Right atrium auricular region (tissue), 2 donors: Measurements from ENCODE around the gene CADM2. TPM values are rescaled to one million over a fixed set of nuclear protein-coding genes. Genes with fewer than 3 reads are reported as not detected.

Experiments used
- DNase-seq: peaks from one replicate; pipeline ENCODE4 v3.0.0-alpha.2; 2019; ENCODE audit warnings: low spot score
- H3K27ac ChIP-seq, 2 donors: fragments of 200-600 bp; sonication (generic); 1 replicate in 1 of 2; 2 replicates in 1 of 2; pipeline ENCODE4 v1.5.1; 2016 to 2019
- H3K27me3 ChIP-seq, 2 donors: fragments of 200-600 bp; sonication (generic); one replicate each; pipeline versions ENCODE4 v1.5.1 to v1.6.0; 2017 to 2019
- H3K36me3 ChIP-seq: fragments of 200-600 bp; sonication (generic); one replicate; pipeline ENCODE4 v1.5.1; 2016
- H3K4me1 ChIP-seq, 2 donors: fragments of 200-600 bp; sonication (generic); one replicate each; pipeline versions ENCODE4 v1.5.1 to v1.6.0; 2017 to 2019
- H3K4me3 ChIP-seq, 2 donors: fragments of 200-600 bp; sonication (generic); 1 replicate in 1 of 2; 2 replicates in 1 of 2; pipeline ENCODE4 v1.5.1; 2017 to 2019; ENCODE audit warnings: mild to moderate bottlenecking in 1 of 2, moderate library complexity in 1 of 2
- H3K9me3 ChIP-seq, 2 donors: fragments of 200-600 bp; sonication (generic); one replicate each; pipeline ENCODE4 v1.5.1; 2019
- CTCF ChIP-seq, 2 donors: fragments of 200-600 bp; sonication (generic); IDR thresholded peaks; one replicate each; pipeline ENCODE4 v1.5.1; 2019; ENCODE audit warnings: antibody characterized with exemption in 2 of 2
- total RNA-seq, 2 donors: library from RNA; depleted of rRNA; stranded (reverse); fragments of >200 nt; gene quantifications; one replicate each; pipeline ENCODE4 v1.1.0, GENCODE V29; 2016

CADM2 gene
- total RNA-seq, 2 donors from 2014 or later, result 6.5 to 9.5 TPM

DNA sequence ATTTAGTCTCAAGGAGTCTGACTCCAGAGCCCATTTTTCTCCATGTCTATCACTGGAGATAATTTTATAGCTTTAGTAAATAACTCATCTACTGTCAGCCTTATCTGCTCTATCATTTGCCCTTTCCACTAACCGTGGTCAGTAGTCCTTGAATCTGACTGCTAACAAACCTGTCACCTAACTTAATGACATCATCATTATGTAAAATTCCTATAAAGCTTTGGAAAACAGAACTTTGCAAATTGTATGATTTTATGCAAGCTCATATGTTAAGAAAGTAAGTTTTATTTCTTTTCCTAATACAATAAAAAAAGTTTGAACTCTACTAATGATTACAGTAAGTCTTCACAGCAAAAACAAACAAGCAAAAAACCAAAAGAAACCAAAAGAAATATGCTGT is 293.9 kb downstream of the CADM2 start:
- no peak overlapping the region for H3K27ac ChIP-seq
- H3K9me3 ChIP-seq, result no peaks in the 10 kb centered on the region
- no peak for DNase-seq
- no peaks in the 10 kb centered on the region for H3K27me3 ChIP-seq
- H3K4me1 ChIP-seq, result no peaks in the 10 kb centered on the region
- TF ChIP-seq CTCF (IDR thresholded peaks at IDR 0.05), result no peak
- H3K4me3 ChIP-seq, result no peak overlapping the region
- H3K36me3 ChIP-seq, result no peaks in the 10 kb centered on the region

DNA sequence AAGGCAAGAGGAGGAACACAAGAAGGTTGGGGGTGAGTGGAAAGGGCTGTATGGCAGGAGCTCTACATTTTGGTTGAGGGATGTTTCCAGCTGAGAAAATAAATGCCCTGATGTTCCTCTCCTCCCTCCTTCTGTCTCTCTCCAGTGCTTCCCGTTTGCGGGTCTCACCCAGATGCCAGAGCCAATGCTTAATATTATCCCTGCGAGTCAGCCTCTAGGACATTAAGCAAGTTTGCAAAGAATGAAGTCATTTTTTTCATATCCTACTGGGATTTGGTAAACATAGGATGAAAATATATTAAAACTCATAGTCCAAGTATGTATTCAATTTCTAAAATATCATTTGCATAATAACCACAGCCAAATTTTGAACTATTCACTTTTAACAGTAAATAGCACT is 295.9 kb downstream of the CADM2 start:
- no peak for DNase-seq
- TF ChIP-seq CTCF (IDR thresholded peaks at IDR 0.05), result no peak
- no peaks in the 10 kb centered on the region for H3K36me3 ChIP-seq
- H3K27me3 ChIP-seq, result no peaks in the 10 kb centered on the region
- no peak overlapping the region for H3K4me3 ChIP-seq
- H3K4me1 ChIP-seq, result no peaks in the 10 kb centered on the region
- H3K27ac ChIP-seq, result no peak overlapping the region
- H3K9me3 ChIP-seq, result no peaks in the 10 kb centered on the region

DNA sequence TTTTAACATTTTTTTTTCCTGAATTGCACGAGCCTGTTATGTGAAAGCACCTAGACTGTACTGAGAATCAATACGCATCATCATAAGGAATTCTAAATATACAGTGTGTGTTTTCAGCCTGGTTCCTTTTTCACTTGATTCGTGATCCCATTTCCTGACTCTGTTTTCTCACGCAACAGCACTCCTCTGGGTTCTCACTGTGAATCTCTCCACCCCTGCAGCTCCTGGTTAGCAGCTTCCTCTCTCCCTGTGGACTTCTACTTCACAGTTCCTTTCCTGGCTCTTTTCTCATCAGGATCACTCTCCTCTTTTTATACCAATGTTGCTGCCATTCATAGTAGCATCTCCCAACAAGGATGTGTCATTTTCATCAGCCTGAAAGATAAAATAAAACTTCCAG is 297.2 kb downstream of the CADM2 start:
- Histone ChIP-seq H3K27me3 (no peaks in the 10 kb centered on the region), H3K36me3 (no peaks in the 10 kb centered on the region), H3K9me3 (no peaks in the 10 kb centered on the region), H3K4me3 (no peak overlapping the region), H3K4me1 (no peaks in the 10 kb centered on the region), H3K27ac (no peak overlapping the region)
- TF ChIP-seq CTCF (IDR thresholded peaks at IDR 0.05), result no peak
- no peak for DNase-seq

DNA sequence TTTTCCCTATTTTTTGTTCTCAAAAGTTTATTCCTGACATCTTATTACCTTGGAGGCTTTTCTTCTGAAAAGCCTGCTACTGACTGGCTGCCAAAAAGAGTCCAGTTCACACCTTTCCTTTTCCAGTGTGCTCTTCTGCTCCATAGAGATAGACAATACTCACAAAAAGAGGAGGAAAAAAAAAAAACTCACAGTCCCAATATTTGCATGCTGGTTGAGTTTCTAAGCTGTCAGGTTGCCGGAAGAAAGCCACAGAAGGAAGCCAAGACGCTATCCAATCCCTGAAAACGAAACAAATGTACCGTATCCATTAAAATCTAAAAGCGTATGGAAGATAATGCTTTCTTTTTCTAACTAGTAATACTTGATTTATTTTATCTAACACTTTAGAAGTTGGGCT is 299.5 kb downstream of the CADM2 start:
- H3K27me3 ChIP-seq, result no peaks in the 10 kb centered on the region
- no peaks in the 10 kb centered on the region for H3K36me3 ChIP-seq
- H3K4me1 ChIP-seq, result no peaks in the 10 kb centered on the region
- H3K27ac ChIP-seq, result no peak overlapping the region
- DNase-seq, result no peak
- H3K4me3 ChIP-seq, result no peak overlapping the region
- TF ChIP-seq CTCF (IDR thresholded peaks at IDR 0.05), result no peak
- H3K9me3 ChIP-seq, result no peaks in the 10 kb centered on the region

DNA sequence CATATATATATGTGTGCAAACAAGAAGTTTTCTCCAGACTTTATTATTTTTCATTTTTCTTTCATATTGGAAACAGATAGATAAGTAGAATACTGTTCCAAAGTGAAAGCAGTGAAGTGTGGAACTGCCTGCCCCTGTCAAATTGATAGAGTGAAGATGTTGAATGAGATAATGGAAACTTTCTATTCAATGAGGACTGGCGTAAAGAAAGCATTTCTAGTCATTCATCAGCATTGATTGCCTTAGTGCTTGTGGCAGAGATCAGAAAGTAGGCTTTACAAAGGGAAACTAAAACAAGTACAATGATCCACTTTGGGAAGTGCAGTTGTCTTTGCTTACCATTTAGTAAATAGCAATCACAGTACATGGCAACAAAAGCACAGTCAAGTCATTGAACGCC is 300.0 kb downstream of the CADM2 start:
- no peak for TF ChIP-seq CTCF (IDR thresholded peaks at IDR 0.05)
- no peak for DNase-seq
- H3K27me3 ChIP-seq, result no peaks in the 10 kb centered on the region
- H3K36me3 ChIP-seq, result no peaks in the 10 kb centered on the region
- no peaks in the 10 kb centered on the region for H3K9me3 ChIP-seq
- no peak overlapping the region for H3K4me3 ChIP-seq
- no peaks in the 10 kb centered on the region for H3K4me1 ChIP-seq
- H3K27ac ChIP-seq, result no peak overlapping the region

DNA sequence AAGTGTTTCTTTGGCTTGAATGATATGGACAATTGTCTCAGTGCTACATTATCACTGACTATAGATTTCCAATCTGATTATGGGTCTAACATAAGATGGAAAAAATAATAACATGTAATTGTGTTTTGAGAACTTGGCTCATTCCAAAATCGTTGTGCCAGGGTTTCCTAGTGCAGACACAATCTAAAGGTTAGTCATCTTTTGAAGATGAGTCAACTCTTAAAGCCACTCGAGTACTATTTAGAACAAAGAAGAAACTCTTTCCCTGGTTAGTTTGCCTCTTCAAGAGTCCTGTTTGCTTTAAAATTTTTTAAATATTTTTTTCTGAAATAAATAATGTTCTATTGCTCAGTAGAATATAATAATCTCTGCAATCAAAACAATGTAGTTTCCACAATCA is 301.0 kb downstream of the CADM2 start:
- no peak for TF ChIP-seq CTCF (IDR thresholded peaks at IDR 0.05)
- no peak overlapping the region for H3K27ac ChIP-seq
- H3K4me3 ChIP-seq, result no peak overlapping the region
- H3K36me3 ChIP-seq, result no peaks in the 10 kb centered on the region
- no peaks in the 10 kb centered on the region for H3K4me1 ChIP-seq
- no peak for DNase-seq
- no peaks in the 10 kb centered on the region for H3K27me3 ChIP-seq
- H3K9me3 ChIP-seq, result no peaks in the 10 kb centered on the region
